SK-N-SH (cell line): ENCODE results near the gene GPC5. TPM values are rescaled to one million over a fixed set of nuclear protein-coding genes. Genes with fewer than 3 reads are reported as not detected.
"Not testable (repeated sequence)": the region's sequence is repeated elsewhere in the genome, so short reads cannot be mapped to it uniquely, and the experiment has no call there.

ENCODE experiments used
- CTCF ChIA-PET: fragments of 300-600, 350-600 bp; formaldehyde crosslinking; extraction: SDS; loops from one replicate; lab custom pipeline; 2021; lab: Yijun Ruan, JAX
- POLR2A ChIA-PET: fragments of 350-600 bp; sonication (Branson Sonifier 250); formaldehyde crosslinking; extraction: SDS; loops from one replicate; lab custom pipeline; 2020; ENCODE audit warnings: antibody characterized with exemption, inconsistent platforms; lab: Yijun Ruan, JAX
- DNase-seq: peaks from one replicate; pipeline ENCODE4 v3.0.0; 2012
- H2AFZ ChIP-seq: fragments of 200-600 bp; sonication (generic); 2 replicates; pipeline ENCODE4 v1.8.1; 2016; ENCODE audit warnings: antibody characterized with exemption, mild to moderate bottlenecking, low read depth
- H3F3A ChIP-seq: fragments of 200-600 bp; sonication (generic); replicated peaks from 2 replicates; pipeline ENCODE3; 2016; ENCODE audit warnings: antibody characterized with exemption, mild to moderate bottlenecking; ENCODE audit not compliant: insufficient read depth
- H3K27ac ChIP-seq, 2 experiments: fragments of 200-500 bp in 1 of 2; fragments of 200-600 bp in 1 of 2; sonication (Bioruptor generic) in 1 of 2; sonication (generic), shearing (Covaris generic) in 1 of 2; 2 replicates each; pipeline versions ENCODE4 v1.5.1 to v1.6.1; 2014 to 2016; ENCODE audit warnings: low read depth in 2 of 2, inconsistent platforms in 1 of 2, low read length in 1 of 2, mild to moderate bottlenecking in 1 of 2, mixed read lengths in 1 of 2
- H3K27me3 ChIP-seq: fragments of 200-600 bp; sonication (generic), shearing (Covaris generic); 2 replicates; pipeline ENCODE4 v1.6.1; 2016; ENCODE audit warnings: mixed run types; ENCODE audit not compliant: insufficient read depth
- H3K36me3 ChIP-seq, 2 experiments: fragments of 200-500 bp in 1 of 2; fragments of 200-600 bp in 1 of 2; sonication (Bioruptor generic) in 1 of 2; sonication (generic) in 1 of 2; replicated peaks in 1 of 2; 2 replicates each; pipeline versions ENCODE3 to v1.5.1; 2014 to 2016; ENCODE audit warnings: low read length in 1 of 2, mild to moderate bottlenecking in 1 of 2; ENCODE audit not compliant: insufficient read depth in 2 of 2, control insufficient read depth in 1 of 2
- H3K4me1 ChIP-seq, 2 experiments: fragments of 200-500 bp in 1 of 2; fragments of 200-600 bp in 1 of 2; sonication (Bioruptor generic) in 1 of 2; sonication (generic), shearing (Covaris generic) in 1 of 2; 2 replicates each; pipeline versions ENCODE4 v1.5.1 to v1.6.1; 2014 to 2016; ENCODE audit warnings: low read depth in 1 of 2, low read length in 1 of 2, mixed run types in 1 of 2; ENCODE audit not compliant: insufficient read depth in 2 of 2, control insufficient read depth in 1 of 2
- H3K4me2 ChIP-seq: fragments of 200-600 bp; sonication (generic), shearing (Covaris generic); 2 replicates; pipeline ENCODE4 v1.6.1; 2017; ENCODE audit warnings: mixed run types
- H3K4me3 ChIP-seq, 2 experiments: fragments of 200-500 bp in 1 of 2; fragments of 200-600 bp in 1 of 2; sonication (Bioruptor generic) in 1 of 2; sonication (generic), shearing (Covaris generic) in 1 of 2; 2 replicates each; pipeline versions ENCODE4 v1.5.1 to v1.8.1; 2014 to 2016; ENCODE audit warnings: low read depth in 2 of 2, inconsistent platforms in 1 of 2, low read length in 1 of 2, mild to moderate bottlenecking in 1 of 2, mixed read lengths in 1 of 2, moderate library complexity in 1 of 2
- H3K79me2 ChIP-seq: fragments of 200-600 bp; sonication (generic); 2 replicates; pipeline ENCODE4 v1.8.1; 2017; ENCODE audit warnings: mild to moderate bottlenecking; ENCODE audit not compliant: insufficient read depth
- H3K9ac ChIP-seq: fragments of 200-600 bp; sonication (generic); 2 replicates; pipeline ENCODE4 v1.6.1; 2017; ENCODE audit warnings: mixed run types
- H3K9me2 ChIP-seq: fragments of 200-600 bp; sonication (generic); 2 replicates; pipeline ENCODE4 v1.6.1; 2017; ENCODE audit warnings: mixed run types
- H3K9me3 ChIP-seq: fragments of 200-600 bp; sonication (generic); 2 replicates; pipeline ENCODE4 v1.6.1; 2017; ENCODE audit warnings: mixed run types, mild to moderate bottlenecking, moderate library complexity
- H4K20me1 ChIP-seq: fragments of 200-600 bp; sonication (generic); 2 replicates; pipeline ENCODE4 v1.6.1; 2017; ENCODE audit warnings: mild to moderate bottlenecking, mixed run types; ENCODE audit not compliant: insufficient read depth
- CTCF ChIP-seq: fragments of 200-600 bp; sonication (generic); IDR thresholded peaks from 2 replicates; pipeline ENCODE4 v1.6.1; 2017; ENCODE audit warnings: antibody characterized with exemption, mild to moderate bottlenecking, moderate library complexity
- ELF1 ChIP-seq: IDR thresholded peaks from 2 replicates; pipeline ENCODE4 v1.4.0; 2012
- EZH2phosphoT487 ChIP-seq: fragments of 200-600 bp; sonication (generic); IDR thresholded peaks from 2 replicates; pipeline ENCODE4 v1.6.1; 2017; ENCODE audit warnings: low read depth, mixed run types, mild to moderate bottlenecking, antibody characterized with exemption, moderate library complexity, borderline replicate concordance
- FOSL2 ChIP-seq: IDR thresholded peaks from 2 replicates; pipeline ENCODE4 v1.4.0; 2012; ENCODE audit warnings: low read depth, mild to moderate bottlenecking, moderate library complexity, borderline replicate concordance
- GABPA ChIP-seq: IDR thresholded peaks from 2 replicates; pipeline ENCODE4 v1.4.0; 2012; ENCODE audit warnings: low read depth, mild to moderate bottlenecking
- GATA2 ChIP-seq: sonication (generic); formaldehyde crosslinking; IDR thresholded peaks from 2 replicates; pipeline ENCODE4 v1.5.0; 2020; ENCODE audit warnings: mild to moderate bottlenecking, missing genetic modification reagents
- JUND ChIP-seq: IDR thresholded peaks from 2 replicates; pipeline ENCODE4 v1.4.0; 2012
- MEF2A ChIP-seq: IDR thresholded peaks from 2 replicates; pipeline ENCODE4 v1.4.0; 2012; ENCODE audit warnings: low read depth, borderline replicate concordance
- MXI1 ChIP-seq: IDR thresholded peaks from 2 replicates; pipeline ENCODE4 v1.6.1; 2012; ENCODE audit warnings: mild to moderate bottlenecking, low read depth, low read length, improper control_type of control experiment
- NFIC ChIP-seq: IDR thresholded peaks from 2 replicates; pipeline ENCODE4 v1.4.0; 2012; ENCODE audit warnings: borderline replicate concordance
- NRF1 ChIP-seq: IDR thresholded peaks from 2 replicates; pipeline ENCODE4 v1.6.1; 2012; ENCODE audit warnings: low read depth, mild to moderate bottlenecking, low read length
- RAD21 ChIP-seq: IDR thresholded peaks from 2 replicates; pipeline ENCODE4 v1.6.1; 2012; ENCODE audit warnings: mild to moderate bottlenecking, low read length
- REST ChIP-seq: IDR thresholded peaks from 2 replicates; pipeline ENCODE4 v1.6.1; 2012; ENCODE audit warnings: mild to moderate bottlenecking, low read depth, low read length, moderate library complexity
- RXRA ChIP-seq: IDR thresholded peaks from 2 replicates; pipeline ENCODE4 v1.4.0; 2012; ENCODE audit warnings: low read depth, mild to moderate bottlenecking, borderline replicate concordance
- SIN3A ChIP-seq: IDR thresholded peaks from 2 replicates; pipeline ENCODE4 v1.6.1; 2012; ENCODE audit warnings: low read depth, mild to moderate bottlenecking, low read length, moderate library complexity, borderline replicate concordance
- SMC3 ChIP-seq: IDR thresholded peaks from 2 replicates; pipeline ENCODE4 v1.6.1; 2012; ENCODE audit warnings: low read depth, low read length, improper control_type of control experiment
- TAF1 ChIP-seq: IDR thresholded peaks from 2 replicates; pipeline ENCODE4 v1.6.1; 2012; ENCODE audit warnings: low read depth, mild to moderate bottlenecking, low read length, moderate library complexity, borderline replicate concordance
- whole genome bisulfite sequencing: methylation state at CpG from one replicate; pipeline ENCODE4 v1.1.6; 2017; ENCODE audit warnings: low lambda C conversion rate; 5-methylcytosine and 5-hydroxymethylcytosine counted together
- polyA plus RNA-seq, 3 experiments: library from polyadenylated mRNA; depleted of rRNA; stranded (reverse); fragments of >200 nt; gene quantifications; 2 replicates each; pipeline ENCODE4 v1.2.3, GENCODE V29; 2012
- TF ChIP-seq, protein P1 (sequence below): IDR thresholded peaks from 2 replicates; pipeline ENCODE4 v1.4.0; 2012; ENCODE audit warnings: low read depth, borderline replicate concordance
- TF ChIP-seq, protein P2 (sequence below): IDR thresholded peaks from 2 replicates; pipeline ENCODE4; 2012
- TF ChIP-seq, protein P3 (sequence below): IDR thresholded peaks from 2 replicates; pipeline ENCODE4 v1.4.0; 2012; ENCODE audit warnings: low read depth

Gene GPC5
- polyA plus RNA-seq, 1 of the 3 experiments (the other 2 are of a cell fraction) = 0.03 TPM

DNA sequence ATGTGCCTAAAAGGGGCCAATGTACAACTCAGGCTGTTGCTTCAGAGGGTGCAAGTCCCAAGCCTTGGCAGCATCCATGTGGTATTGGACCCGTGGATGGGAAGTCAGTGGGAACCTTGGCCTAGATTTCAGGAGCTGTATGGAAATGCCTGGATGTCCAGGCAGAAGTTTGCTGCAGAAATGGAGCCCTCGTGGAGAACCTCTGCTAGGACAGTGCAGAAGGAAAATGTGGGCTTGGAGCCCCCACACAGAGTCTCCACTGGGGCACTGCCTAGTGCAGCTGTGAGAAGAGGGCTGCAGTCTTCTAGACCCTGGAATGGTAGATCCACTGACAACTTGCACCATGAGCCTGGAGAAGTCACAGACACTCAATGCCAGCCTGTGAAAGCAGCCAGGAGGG lies 28.5 kb downstream of the GPC5 start:
- POLR2A ChIA-PET = no interaction called here

GRCh38 chr13:91438674-91439073 lies 40.3 kb downstream of the GPC5 start:
- H3K27me3 ChIP-seq, POLR2A ChIA-PET, DNase-seq, H3K9me3 ChIP-seq, H3K9ac ChIP-seq, H3K4me3 ChIP-seq, H2AFZ ChIP-seq, H3K4me1 ChIP-seq, H3K4me2 ChIP-seq, H3K9me2 ChIP-seq, H3K27ac ChIP-seq, H3K79me2 ChIP-seq, H3K36me3 ChIP-seq, H4K20me1 ChIP-seq, H3F3A ChIP-seq: not testable (repeated sequence)
- WGBS = 42% methylated on average over 12 of the region's 15 CpGs
- CTCF ChIA-PET = interaction anchor here (0.6 kb wide), 1 partner anchor 257 kb away, joined by 3 read pairs; no protein-coding TSS in a partner anchor

More for the DNA sequence above, 28.5 kb downstream of the GPC5 start:
- H3K9me3 ChIP-seq = no peaks in the 10 kb centered on the region
- H3K27me3 ChIP-seq = no peaks in the 10 kb centered on the region
- no peak overlapping the region for H2AFZ ChIP-seq
- no peak overlapping the region for H3K4me2 ChIP-seq
- H4K20me1 ChIP-seq = no peaks in the 10 kb centered on the region
- no peaks in the 10 kb centered on the region for H3K9me2 ChIP-seq
- CTCF ChIA-PET = no interaction called here
- no peaks in the 10 kb centered on the region for H3F3A ChIP-seq
- no peaks in the 10 kb centered on the region for H3K4me1 ChIP-seq
- H3K9ac ChIP-seq = no peak overlapping the region
- DNase-seq = no peak
- no peaks in the 10 kb centered on the region for H3K79me2 ChIP-seq
- no peaks in the 10 kb centered on the region for H3K36me3 ChIP-seq
- no peak for TF ChIP-seq NFIC
- TF ChIP-seq RXRA = no peak
- TF ChIP-seq ELF1 = no peak
- no peak for TF ChIP-seq CTCF
- no peak for TF ChIP-seq MEF2A
- no peak for TF ChIP-seq RAD21
- no peak for TF ChIP-seq GATA2 (CRISPR knock-in tag)
- no peak for TF ChIP-seq GABPA
- TF ChIP-seq, protein P1, sequence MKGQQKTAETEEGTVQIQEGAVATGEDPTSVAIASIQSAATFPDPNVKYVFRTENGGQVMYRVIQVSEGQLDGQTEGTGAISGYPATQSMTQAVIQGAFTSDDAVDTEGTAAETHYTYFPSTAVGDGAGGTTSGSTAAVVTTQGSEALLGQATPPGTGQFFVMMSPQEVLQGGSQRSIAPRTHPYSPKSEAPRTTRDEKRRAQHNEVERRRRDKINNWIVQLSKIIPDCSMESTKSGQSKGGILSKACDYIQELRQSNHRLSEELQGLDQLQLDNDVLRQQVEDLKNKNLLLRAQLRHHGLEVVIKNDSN = no peak
- TF ChIP-seq, protein P2, sequence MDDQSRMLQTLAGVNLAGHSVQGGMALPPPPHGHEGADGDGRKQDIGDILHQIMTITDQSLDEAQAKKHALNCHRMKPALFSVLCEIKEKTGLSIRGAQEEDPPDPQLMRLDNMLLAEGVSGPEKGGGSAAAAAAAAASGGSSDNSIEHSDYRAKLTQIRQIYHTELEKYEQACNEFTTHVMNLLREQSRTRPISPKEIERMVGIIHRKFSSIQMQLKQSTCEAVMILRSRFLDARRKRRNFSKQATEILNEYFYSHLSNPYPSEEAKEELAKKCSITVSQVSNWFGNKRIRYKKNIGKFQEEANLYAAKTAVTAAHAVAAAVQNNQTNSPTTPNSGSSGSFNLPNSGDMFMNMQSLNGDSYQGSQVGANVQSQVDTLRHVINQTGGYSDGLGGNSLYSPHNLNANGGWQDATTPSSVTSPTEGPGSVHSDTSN = no peak
- TF ChIP-seq EZH2phosphoT487 = no peak
- no peak for TF ChIP-seq FOSL2
- no peak for TF ChIP-seq JUND
- TF ChIP-seq MXI1 = no peak
- TF ChIP-seq, protein P3, sequence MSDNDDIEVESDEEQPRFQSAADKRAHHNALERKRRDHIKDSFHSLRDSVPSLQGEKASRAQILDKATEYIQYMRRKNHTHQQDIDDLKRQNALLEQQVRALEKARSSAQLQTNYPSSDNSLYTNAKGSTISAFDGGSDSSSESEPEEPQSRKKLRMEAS = no peak
- no peak for TF ChIP-seq REST
- TF ChIP-seq TAF1 = no peak
- TF ChIP-seq NRF1 = no peak
- TF ChIP-seq SIN3A = no peak
- TF ChIP-seq SMC3 = no peak
- 7% methylated on average over 2 of the region's 2 CpGs for WGBS
- H3K27ac ChIP-seq = no peak overlapping the region
- no peak overlapping the region for H3K4me3 ChIP-seq
